Stimulated activated CD4-positive, alpha-beta T cell treated with anti-CD3 and anti-CD28 coated beads, Interleukin-15, amount 100 ng/mL, for 1 hour (primary cell): ENCODE data around the gene SPDYE5.
"Not testable (repeated sequence)": the region's sequence is repeated elsewhere in the genome, so short reads cannot be mapped to it uniquely, and the experiment has no call there.

ENCODE experiments used
- DNase-seq, 2 donors: peaks; one replicate each; pipeline ENCODE4 v3.0.0-alpha.2; 2020; ENCODE audit warnings: low read depth in 1 of 2, low spot score in 1 of 2

SPDYE5 gene

GRCh38 chr7:75492020-75492419 is at the start of gene SPDYE5:
Gene SPDYE5, plus strand, starts transcription at chr7:75492320. Its CDS starts 1,728 bp downstream, at chr7:75494048.
- DNase-seq: not testable (repeated sequence)

- DNase-seq: peak in 1 of 2 donors; percentile 15
Observed at GRCh38 chr7:75442465-75443111, 49.5 kb upstream of the SPDYE5 start.

GRCh38 chr7:75449946-75450345 is 42.2 kb upstream of the SPDYE5 start:
- not testable (repeated sequence) for DNase-seq

GRCh38 chr7:75452494-75452955 is 39.6 kb upstream of the SPDYE5 start:
- DNase-seq: not testable (repeated sequence)

GRCh38 chr7:75456403-75456802 is 35.7 kb upstream of the SPDYE5 start:
- DNase-seq: not testable (repeated sequence)

GRCh38 chr7:75458034-75458433 is 34.1 kb upstream of the SPDYE5 start:
- DNase-seq: not testable (repeated sequence)

- not testable (repeated sequence) for DNase-seq
Observed at GRCh38 chr7:75460541-75460940, 31.6 kb upstream of the SPDYE5 start.

- DNase-seq: not testable (repeated sequence)
Observed at GRCh38 chr7:75470166-75470565, 22.0 kb upstream of the SPDYE5 start.

- DNase-seq: not testable (repeated sequence)
Observed at GRCh38 chr7:75477457-75477856, 14.7 kb upstream of the SPDYE5 start.

- not testable (repeated sequence) for DNase-seq
Observed at GRCh38 chr7:75480313-75480712, 11.8 kb upstream of the SPDYE5 start.

GRCh38 chr7:75485355-75485978 is 6.7 kb upstream of the SPDYE5 start:
- DNase-seq: not testable (repeated sequence)

- DNase-seq: peak; percentile 73 to 79
Observed at GRCh38 chr7:75485979-75486643, 6.0 kb upstream of the SPDYE5 start, which contains the start of gene POM121C. Gene POM121C, minus strand, starts transcription at chr7:75486299. Its CDS starts 44,803 bp downstream, at chr7:75441496.

- not testable (repeated sequence) for DNase-seq
Observed at GRCh38 chr7:75509033-75509432, 16.9 kb downstream of the SPDYE5 start.

- not testable (repeated sequence) for DNase-seq
Observed at GRCh38 chr7:75518842-75519241, 26.7 kb downstream of the SPDYE5 start.

- DNase-seq: not testable (repeated sequence)
Observed at GRCh38 chr7:75521727-75522126, 29.6 kb downstream of the SPDYE5 start.

GRCh38 chr7:75527224-75527722 is 35.2 kb downstream of the SPDYE5 start:
- DNase-seq: not testable (repeated sequence)

- no peak for DNase-seq
Observed at GRCh38 chr7:75531359-75531821, 39.3 kb downstream of the SPDYE5 start.

- DNase-seq: no peak
Observed at GRCh38 chr7:75532639-75533038, 40.5 kb downstream of the SPDYE5 start.

GRCh38 chr7:75533926-75534325 is 41.8 kb downstream of the SPDYE5 start:
- DNase-seq: no peak

GRCh38 chr7:75534727-75535307 is 42.7 kb downstream of the SPDYE5 start:
- no peak for DNase-seq

GRCh38 chr7:75536491-75536890 is 44.4 kb downstream of the SPDYE5 start:
- DNase-seq: no peak
